HG02884 (cell line): ENCODE data around the gene HS6ST3.

Source experiments
- ATAC-seq: cut with Tn5 transposase; IDR thresholded peaks from one replicate; pipeline ENCODE4 v1.9.1; 2021; ENCODE audit warnings: mild to moderate bottlenecking, moderate library complexity; ENCODE audit not compliant: unreplicated experiment

The HS6ST3 gene

GRCh38 chr13:96690998-96691397 lies 601.1 kb downstream of the HS6ST3 start:
- ATAC-seq, result no peak

- no peak for ATAC-seq
Observed at GRCh38 chr13:96696389-96696900, 606.5 kb downstream of the HS6ST3 start.

DNA sequence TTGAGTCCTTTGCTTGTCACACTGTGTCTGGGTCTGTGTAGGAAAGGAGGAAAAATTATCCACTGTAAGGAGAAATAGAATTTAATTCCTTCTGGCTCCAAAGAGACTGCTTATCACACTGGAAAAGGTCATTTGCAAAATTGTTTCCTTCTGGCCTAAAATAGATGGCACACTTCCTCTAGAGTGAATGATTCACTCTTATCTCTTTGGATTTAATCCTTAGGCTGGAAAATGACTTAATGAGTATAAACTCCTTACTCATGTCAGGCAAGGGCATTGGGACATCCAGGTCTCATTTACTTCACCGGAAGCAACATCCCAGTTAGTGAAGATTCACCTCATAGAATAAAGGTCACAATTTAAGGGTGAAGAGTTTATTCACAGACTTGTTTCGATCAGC lies 610.8 kb downstream of the HS6ST3 start:
- no peak for ATAC-seq

DNA sequence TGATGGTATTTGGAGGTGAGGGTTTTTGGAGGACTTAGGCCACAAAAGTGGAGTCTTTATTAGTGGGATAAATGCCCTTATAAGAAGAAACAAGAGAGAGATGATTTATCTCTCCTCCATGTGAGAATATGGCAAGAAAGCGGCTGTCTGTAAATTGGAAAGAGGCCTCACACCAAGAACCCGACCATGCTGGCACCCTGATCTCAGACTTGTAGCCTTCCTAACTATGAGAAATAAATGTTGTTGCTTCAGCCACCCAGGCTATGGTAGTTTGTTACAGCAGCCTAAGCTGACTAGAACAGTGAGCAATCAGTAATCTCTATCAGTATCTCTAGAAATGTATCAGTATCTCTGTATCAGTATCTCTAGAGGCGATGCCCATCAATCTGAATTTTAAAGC lies 617.2 kb downstream of the HS6ST3 start:
- no peak for ATAC-seq

DNA sequence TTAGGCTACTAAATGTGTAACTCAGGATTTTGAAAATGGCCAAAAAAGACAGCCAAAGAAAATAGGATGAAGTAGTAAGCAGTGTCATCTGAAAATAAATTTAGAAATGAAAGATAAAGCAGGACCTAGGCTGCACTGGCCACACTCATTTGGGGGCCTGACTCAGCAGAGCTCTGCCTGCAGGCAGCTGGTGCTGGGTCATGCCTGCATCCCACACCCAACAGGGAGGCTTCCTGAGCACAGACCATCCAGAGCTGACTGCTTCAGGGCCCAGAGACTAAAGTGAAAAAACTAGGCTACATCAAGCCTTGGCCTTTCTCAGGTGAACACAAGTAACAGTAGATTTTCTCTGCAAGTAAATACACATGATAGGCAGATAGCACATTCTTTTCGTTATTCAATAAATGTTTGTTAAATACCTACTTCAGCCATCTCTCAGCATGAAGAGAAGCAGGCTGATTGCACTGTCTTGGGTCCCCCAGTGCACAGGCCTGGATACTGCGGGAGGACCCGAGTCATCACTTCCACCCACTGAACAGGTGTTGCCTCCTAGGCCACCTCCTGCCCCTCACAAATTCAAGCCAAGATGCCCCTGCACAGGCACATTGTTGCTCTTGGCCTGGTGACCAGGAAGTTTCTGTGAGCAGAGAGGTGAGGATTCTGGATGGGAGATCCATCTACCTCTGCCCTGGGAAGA lies 620.4 kb downstream of the HS6ST3 start:
- ATAC-seq, result no peak

DNA sequence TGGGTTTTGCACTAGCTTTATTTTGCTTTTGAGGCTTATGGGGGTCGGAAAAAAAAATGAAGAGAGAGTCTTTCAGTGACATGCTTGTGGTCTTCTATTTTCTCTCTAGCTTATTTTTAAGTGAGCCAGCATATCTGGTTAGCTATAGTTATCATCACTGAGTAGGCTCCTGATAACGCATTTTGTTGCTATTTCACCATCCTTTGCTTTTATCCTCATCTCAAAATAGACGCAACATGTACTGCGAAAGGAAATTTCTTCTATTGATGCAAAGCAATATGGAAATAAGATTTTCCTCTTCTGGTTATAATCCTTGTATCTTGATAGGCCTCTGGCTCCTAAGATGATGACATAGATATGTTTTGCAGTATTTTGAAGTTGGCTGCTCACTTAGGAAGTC lies 630.5 kb downstream of the HS6ST3 start:
- no peak for ATAC-seq

DNA sequence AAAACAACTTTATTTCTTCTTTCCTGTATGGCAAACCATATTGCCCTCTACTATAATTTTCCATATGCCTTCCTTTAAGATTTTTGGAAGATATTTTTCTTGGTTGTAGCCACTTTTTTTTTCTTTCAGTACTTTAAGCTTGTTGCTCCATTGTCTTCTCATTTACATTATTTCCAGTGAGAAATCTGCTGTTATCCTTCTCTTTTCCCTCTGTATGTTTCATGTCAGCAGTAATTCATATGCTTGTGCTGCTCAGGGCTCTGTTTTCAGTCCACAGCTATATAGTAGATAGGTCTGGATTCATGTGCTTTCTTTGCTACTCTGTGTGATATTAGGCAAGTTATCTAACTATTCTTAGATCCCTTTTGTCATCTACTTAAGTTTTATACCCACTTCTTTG lies 636.7 kb downstream of the HS6ST3 start:
- ATAC-seq, result no peak

DNA sequence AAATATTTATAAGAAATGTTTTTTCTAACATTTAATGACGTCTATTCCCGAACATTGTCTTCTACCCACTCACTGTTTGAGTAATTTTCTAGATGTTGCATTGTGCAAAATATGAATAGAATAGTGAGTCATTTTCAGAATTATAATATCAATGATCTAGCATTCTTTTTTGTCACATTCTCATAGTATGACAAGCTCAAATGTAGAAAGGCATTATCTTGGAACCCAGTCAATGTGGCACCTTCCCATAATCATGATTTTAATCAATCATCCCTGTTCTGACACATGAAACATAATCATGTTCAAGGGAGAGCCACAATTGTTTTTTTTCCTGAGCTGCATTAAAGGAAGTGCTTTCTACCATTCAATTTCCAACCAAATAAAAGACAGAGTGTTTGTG lies 638.6 kb downstream of the HS6ST3 start:
- ATAC-seq, result no peak

DNA sequence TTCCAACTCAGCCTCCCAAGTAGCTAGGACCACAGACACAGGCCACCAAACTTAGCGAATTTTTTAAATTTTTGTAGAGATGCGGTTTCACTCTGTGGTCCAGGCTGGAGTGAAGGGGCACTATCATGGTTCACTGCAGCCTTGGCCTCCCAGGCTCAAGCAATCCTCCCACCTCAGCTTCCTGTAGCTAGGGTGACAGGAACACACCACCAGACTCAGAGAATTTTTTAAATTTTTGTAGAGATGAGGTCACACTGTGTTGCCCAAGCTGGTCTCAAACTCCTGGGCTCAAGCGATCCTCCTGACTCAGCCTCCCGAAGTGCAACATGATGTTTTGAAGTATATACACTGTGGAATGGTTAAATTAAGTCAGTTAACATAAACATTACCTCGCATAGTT lies 640.8 kb downstream of the HS6ST3 start:
- no peak for ATAC-seq

DNA sequence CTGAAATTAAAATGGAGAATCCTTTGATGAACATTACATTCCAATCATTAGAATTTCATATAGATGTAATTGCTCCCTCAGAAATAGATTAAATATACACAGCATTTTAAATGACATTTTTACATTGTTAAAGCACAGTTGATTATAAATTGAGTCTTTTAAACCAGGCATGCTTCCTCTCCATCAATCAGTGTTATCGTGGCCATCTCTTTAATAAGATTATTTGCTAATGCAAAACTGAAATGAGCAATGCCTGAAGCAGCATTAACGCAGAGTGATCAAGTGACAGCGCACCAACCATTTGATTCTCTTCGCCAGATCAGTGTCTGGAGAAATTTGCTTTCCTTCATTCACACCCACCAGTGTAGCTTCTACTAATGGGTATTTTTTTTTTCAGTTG lies 644.6 kb downstream of the HS6ST3 start:
- ATAC-seq, result no peak

- no peak for ATAC-seq
Observed at GRCh38 chr13:96741779-96742178, 651.9 kb downstream of the HS6ST3 start.

GRCh38 chr13:96743296-96744089 lies 653.6 kb downstream of the HS6ST3 start:
- ATAC-seq, result no peak

GRCh38 chr13:96744367-96745331 lies 654.7 kb downstream of the HS6ST3 start:
- ATAC-seq, result no peak

DNA sequence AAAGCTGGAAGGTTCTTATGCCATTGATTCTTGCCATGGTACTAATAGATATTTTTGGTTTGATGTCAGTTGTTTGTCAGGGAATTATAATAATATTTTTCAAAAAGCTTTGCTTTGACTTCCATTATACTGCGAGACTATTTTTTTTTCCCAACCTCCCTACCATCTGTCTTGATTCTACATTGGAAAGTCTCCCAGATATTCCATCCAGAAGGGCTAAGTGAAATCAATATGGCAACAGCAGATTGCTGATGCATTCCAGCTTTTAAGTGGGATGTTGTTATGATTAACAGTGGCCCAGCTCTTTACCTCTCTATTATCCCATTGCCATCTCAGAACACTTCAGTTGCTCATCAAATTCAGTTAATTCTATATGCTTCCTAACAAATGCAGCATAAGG lies 657.0 kb downstream of the HS6ST3 start:
- ATAC-seq, result no peak

DNA sequence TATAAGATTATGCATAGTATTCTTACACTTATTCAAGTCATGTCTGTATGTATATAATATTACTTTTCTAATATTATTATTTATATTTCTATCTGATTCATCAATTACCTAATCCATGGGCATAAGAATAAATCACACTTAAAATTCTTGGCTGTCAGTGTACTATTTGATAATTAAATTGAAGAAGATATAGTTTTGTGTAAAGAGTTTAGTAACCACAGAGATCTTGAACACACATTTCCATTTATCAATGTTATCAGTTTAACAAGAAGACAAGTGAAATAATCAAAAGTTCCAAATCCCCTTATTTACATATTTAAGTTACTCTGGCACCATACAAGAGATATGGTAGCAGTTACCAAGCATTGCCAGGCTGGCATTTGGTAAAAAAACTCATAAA lies 659.9 kb downstream of the HS6ST3 start:
- no peak for ATAC-seq

- no peak for ATAC-seq
Observed at GRCh38 chr13:96751089-96751488, 661.2 kb downstream of the HS6ST3 start.

DNA sequence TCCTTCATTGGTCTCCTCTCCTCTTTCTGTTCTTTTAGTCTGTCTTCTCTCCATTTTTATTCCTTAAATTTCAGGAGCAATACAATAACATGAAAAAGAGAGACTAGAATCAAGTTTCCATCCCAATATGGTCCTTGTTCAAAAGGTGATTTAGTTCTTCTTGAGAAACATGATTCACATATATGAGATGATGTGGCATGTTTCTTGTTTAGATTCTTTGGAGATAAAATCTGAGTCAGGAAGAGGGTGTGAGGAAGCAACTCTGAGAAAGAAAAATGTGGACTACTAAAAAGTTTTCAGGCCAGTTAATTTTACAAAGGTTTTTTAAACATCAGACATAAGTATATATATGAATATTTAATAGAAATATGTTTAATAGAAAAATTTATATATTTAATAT lies 673.0 kb downstream of the HS6ST3 start:
- no peak for ATAC-seq

GRCh38 chr13:96766306-96766705 lies 676.4 kb downstream of the HS6ST3 start:
- ATAC-seq, result no peak

DNA sequence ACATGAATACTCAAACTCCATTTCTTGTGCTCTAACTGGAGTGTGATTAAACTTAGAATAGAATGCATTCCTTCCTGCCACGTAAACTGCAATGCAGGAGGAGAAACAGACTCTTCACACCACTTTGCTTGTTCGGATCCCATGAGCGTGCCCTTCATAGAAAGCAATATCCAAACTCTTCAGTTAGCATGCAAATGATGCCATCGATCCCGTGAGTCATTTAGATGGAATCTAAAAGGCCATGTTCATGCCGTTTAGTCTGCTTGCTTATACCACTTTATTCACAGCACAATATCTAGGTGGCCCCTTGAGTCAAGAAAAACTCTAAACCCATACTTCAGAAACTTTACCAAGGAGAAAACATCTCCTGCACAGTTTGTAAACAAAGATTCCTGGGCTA lies 678.6 kb downstream of the HS6ST3 start:
- no peak for ATAC-seq

DNA sequence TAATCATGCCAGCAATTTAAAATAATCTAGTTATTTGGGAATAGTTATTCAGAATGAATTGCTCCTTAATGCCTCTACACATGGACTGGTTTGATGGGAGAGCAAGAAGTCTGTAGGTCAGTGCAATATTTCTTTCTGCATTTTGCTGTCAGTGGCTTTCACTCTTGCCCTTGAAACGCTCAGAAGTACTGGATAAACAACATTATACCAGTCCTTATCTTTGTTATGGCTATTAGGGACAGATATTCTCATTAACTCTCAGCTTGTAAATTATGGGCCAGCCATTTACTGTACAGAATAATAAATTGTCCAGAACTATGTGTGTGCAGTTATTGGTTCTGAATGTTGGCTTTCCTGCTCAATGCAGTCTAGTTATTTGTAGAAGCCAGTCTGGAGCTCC lies 680.0 kb downstream of the HS6ST3 start:
- ATAC-seq, result no peak
